Activated CD8-positive, alpha-beta memory T cell treated with anti-CD3 and anti-CD28 coated beads, Interleukin-2, amount 50 U/mL, for 24 hours (primary cell): ENCODE measurements around the gene SINHCAF.

ENCODE experiments used
- DNase-seq: peaks from one replicate; pipeline ENCODE4 v3.0.0-alpha.2; 2020; ENCODE audit errors: extremely low read depth

Gene SINHCAF

GRCh38 chr12:31331242-31331641 lies 5.3 kb upstream of the SINHCAF start:
- DNase-seq, result no peak

DNA sequence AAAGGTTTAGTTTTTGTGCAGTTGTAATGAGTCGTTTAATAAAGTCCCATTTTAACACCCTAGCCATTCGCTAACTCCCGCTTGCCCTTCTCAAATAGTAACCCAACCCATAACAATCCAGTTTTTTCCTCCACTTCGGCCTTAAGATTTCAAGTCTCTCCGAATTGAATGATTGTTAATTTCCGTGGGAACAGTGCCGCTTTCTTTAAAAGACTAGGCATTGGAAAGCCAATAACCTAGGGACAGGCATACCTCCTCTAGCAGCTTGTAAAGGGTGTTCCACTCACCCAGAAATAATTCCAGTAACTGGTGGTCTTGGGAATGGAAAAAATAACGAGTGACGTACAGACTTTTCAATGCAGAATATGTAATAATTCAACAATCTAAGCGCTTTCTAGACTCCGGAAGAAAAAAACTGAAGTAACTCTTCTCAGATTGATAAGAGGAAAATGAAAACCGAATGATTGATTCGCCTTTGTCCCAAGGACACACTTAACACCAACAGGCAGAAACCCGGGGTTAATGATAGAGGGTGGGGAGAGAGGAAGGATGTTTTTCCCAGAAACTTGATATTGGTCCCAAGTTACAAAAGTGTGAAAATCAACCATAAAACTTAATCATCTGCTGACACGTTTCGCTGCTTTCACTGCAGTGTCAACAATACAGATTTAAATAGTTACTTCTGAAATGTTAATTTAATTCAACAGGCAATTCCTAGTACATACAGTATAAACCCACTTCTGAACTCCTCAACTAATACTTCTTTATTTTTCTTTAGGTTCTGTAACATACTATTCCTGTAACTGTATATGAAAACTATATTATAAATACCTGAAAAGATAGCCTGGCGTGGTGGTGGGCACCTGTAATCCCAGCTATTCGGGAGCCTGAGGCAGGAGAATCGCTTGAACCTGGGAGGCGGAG lies 1.0 kb upstream of the SINHCAF start:
- DNase-seq, result no peak

DNA sequence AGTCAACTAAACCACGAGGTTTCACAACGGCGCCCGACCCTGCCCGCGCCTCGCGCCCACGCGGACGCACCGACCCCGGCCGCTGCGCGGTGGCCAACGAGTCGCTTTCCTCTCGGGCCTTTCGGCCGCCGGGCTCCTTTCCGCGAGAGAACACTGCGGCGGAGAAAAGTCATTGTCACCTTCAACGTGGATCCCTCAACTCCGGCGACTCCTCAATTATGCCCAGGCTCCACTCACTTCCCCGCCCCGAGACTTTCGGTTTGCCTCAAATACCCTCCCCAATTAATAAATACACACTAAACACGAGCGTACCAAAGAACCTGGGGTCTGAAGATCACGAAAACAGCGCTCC lies 450 bp downstream of the SINHCAF start:
- DNase-seq, result no peak

DNA sequence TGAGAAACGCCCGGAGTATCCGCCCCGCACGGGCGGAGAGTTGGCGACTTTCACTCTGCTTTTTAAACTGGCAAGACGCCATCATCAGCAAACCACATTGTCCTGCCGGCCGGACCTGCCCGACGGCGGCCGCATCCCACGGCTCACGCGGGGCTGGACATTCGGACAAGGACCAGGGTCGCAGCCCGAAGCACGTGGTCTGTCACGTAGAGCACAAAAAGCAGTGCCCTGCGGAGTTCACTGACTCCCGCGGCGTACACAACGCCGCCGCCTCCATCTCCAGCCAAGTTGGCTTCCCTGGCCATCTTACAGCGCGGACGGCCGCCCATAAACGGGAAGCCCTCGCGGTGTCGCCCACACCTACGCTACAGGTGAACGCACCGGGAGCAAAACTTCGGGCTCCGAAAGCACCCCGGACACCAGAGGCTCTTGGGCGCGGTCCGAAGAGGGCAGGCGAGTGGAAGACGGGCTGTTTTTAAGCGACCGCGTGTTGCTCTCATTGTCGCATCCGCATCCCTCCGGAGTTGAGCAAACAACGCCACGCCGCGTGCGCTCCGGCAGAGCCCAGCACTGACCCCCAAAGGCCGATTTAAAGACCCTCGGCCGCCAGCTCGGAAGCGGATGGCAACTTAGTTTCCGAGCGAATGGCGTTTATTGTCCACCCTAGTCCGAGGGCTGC lies 966 bp downstream of the SINHCAF start:
- DNase-seq, result no peak

DNA sequence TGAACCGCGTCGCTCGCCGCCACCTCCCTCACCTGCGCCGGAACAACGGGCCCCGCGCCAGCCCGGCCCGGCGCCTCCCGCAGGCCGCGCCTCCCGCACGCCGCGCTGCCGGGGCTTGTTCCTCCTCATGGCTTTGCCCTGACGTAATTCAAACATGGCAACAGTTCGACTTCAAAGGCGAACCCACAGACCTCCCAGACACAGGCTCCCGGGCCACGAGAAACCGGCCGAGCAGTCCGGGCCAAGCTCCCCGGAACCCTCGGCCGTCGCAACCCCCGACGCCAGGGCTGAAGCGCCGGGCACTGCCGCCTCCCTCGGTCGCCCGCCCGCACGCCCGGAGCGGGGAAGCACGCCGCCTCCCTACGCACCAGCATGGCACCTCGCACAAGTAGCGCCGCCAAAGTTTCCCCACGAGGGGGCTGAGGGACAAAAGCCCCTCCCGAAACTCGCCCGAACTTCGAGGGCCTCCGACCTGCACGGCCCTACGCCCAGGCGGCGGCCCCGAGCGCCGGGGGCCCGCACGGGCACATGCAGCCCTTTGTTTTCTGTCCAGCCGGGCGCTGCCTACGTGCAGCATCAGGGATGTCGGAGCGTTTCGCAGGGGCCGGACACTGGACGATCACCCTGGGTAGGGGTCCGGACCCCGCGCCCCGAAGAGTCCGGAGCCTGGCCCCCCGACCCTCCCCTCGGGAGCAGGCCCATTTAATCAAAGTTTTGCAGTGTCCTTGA lies 1.7 kb downstream of the SINHCAF start:
- DNase-seq, result peak; percentile 39

DNA sequence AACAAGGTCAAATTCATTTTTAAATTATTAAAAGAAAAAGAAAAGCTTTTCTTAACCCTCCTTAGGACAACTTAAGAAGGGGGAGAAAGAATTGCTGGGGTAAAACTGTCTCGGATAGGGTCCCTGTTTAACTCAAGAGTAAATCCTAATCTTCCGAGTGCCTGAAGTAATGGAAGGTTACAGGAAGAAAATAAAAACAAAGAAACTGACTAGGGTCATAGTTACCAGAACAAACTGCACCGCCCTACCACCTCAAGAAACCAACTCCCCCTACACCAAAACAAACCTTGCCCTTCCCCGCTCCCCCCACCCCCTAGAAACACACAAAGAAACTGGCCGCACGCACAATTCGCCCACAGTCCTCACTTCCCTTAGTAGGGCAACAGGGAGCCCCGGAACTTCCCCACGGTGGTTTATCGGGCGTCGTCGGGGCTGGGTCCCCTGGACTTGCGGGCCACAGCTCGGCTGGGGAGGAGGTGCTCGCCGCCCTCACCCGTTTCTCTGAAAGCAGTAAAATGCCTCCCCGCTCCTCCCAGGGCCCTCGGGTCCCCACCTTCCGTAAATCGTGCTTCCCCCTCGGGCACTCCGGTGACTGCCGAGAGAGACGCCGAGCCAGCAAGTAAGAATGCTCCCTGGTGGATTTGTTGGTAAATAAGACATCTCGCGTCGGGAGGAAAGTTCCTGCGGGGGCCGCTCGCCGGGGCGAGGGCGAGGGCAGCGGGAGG lies 2.4 kb downstream of the SINHCAF start:
- DNase-seq, result peak; percentile 15

DNA sequence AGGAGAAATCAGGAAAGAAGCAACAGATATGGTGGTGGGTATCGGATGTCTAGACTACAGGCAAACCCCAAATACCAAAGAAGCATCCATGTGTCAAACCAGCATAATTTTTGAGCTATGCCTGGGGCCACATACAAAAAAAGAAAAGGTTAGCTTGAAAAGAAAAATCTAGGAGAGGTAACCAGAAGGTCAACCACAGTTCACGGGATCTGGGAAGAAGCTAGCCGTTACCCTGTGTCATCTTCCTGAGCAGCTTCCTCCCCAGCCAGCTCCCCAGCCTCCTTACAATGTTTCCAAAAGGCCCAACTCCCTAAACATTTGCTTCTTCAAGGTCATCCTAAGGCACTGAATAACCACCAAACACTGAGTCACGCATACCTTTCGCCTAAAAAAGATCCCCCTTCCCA lies 3.1 kb downstream of the SINHCAF start:
- DNase-seq, result no peak

DNA sequence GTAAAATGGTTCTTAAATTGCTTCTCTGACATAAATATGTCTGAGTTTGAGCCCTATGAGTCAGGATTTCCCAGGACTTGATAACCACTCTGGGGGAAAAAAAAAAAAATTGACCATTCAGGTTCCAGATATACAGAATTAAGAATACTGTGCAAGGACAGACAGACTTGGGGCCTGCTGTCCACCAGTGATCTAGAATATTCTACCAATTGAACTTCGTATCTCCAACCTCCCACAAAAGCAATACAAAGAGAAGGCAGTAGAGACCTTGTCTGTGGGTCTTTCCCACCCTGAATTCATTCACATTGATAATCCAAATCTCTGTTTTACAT lies 4.1 kb downstream of the SINHCAF start:
- no peak for DNase-seq

DNA sequence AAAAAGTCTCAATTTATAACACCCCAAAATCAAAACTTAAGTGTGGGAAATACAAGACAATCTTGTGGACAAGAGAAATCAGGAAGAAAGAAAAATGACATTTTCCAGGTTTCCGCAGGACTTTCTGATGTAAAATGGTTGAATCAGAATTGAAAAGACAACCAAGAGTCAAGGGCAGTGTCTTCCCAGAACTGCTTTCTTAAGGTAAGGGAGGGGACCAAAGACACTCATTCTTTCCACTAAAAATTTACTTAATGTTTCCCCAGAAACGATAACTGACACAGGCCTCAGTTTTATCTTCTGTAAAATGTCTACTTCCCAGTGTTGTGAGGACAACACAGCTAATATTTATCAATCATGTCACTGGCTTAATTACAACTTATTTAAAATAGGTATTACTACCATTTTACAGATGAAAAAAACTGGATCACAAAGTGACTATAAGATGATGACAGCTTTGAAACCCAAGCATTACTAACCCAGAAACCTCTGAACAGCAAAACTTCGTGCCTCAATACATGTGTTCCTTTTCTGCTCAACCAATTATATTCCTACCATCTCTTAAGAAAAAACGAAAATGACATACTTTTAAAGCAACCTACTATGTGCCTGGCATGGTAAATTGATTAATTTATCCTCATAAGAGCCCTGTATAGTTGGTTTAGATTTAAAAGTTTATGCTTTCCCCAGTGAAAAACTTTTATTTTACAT lies 4.6 kb downstream of the SINHCAF start:
- no peak for DNase-seq

DNA sequence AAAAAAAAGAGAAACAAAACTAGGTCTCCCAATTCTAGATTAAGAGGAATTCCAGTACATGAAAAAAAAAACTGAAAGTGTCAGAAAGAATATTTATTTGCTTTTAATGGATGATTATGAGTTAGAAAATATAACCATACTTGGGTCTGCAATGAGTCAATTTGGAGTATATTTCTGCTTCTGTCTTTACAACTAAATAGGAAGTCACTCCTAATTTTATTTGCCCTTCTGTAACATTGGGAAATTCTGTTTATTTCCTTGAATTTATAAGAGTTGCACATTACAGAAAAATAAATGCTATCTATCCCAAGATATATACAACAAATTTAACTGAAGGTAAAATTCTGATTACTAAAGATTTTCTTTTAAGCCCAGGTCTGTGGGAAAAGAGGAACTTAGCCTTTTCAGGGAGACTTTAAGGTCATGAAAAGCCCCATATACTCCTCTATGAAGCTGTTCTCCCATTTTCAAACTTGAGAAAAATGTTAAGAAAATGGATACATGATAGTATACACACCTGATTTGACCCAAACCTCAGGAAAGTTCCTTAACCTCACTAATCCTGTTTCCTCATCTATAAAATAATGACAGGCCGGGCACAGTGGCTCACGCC lies 7.2 kb downstream of the SINHCAF start:
- DNase-seq, result no peak

GRCh38 chr12:31317471-31318395 lies 8.2 kb downstream of the SINHCAF start:
- DNase-seq, result no peak

- DNase-seq, result no peak
Observed at GRCh38 chr12:31316891-31317290, 9.1 kb downstream of the SINHCAF start.

- no peak for DNase-seq
Observed at GRCh38 chr12:31315784-31316465, 10.0 kb downstream of the SINHCAF start.

GRCh38 chr12:31315044-31315715 lies 10.8 kb downstream of the SINHCAF start:
- DNase-seq, result no peak

DNA sequence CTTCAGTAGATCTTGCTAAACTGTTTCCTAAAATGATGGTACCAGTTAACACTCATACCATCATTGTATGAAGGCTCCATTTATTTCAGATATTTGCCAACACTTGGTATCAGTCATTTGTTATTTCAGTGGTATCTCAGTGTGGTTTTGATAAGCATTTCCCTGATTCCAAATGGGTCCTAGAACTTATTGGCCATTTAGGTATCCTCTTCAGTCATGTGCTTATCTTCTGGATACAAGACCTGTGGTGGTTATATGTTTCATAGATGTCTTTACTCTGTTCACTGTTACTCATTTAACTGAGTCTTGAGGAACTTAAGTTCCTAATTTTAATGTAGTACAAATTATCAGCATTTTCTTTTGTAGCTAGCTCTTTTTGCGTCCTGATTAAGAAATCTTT lies 13.5 kb downstream of the SINHCAF start:
- no peak for DNase-seq

DNA sequence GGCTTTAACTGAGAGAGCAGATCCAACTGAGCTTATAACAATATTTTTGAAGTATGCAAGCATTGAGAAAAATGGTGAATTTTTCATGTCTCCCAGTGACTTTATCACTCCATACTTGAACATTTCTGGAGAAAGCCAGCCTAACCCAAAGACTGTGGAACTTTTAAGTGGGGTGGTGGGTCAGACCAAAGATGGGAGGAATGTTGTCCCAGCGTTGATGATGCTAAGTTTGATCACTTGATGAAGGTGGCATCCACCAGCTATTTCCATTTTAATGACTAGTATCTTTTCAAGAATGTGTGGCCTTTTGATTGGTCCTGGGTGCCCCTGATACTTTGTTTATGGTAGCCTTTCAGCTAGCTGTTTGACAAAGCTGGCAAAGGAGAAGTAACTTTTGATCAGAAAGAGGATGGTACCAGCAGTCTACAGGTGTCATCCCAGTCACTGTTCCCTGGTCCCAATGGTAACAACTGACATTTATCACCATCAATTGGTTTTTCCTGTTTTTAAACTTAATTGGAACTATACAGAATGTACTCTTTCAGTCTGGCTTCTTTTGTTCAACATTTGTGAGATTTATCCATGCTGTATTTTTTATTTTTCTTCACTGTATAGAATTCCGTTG lies 14.2 kb downstream of the SINHCAF start:
- DNase-seq, result no peak

GRCh38 chr12:31310488-31310887 lies 15.5 kb downstream of the SINHCAF start:
- no peak for DNase-seq

GRCh38 chr12:31309279-31309678 lies 16.7 kb downstream of the SINHCAF start:
- DNase-seq, result no peak
